Astrocyte (in vitro differentiated cells and primary cell): ENCODE data around the gene SLC29A3. TPM values are rescaled to one million over a fixed set of nuclear protein-coding genes. Genes with fewer than 3 reads are reported as not detected.

Source experiments
- DNase-seq: peaks from one replicate; pipeline ENCODE4 v3.0.0-alpha.2; 2010; ENCODE audit warnings: low read depth
- FAIRE-seq: peaks from 2 replicates; lab custom pipeline; 2011; peaks lifted over from hg19 to GRCh38; lab: Jason Lieb, UNC
- H2AFZ ChIP-seq: 2 replicates; pipeline ENCODE4 v1.6.0; 2012; ENCODE audit warnings: low read depth, low read length, inconsistent platforms
- H3K27ac ChIP-seq: 2 replicates; pipeline ENCODE4 v1.5.1; 2011; ENCODE audit warnings: low read depth, low read length, inconsistent platforms
- H3K27me3 ChIP-seq: 2 replicates; pipeline ENCODE4 v1.6.0; 2011; ENCODE audit warnings: low read length, inconsistent platforms; ENCODE audit not compliant: insufficient read depth
- H3K36me3 ChIP-seq: 2 replicates; pipeline ENCODE4 v1.5.1; 2011; ENCODE audit warnings: low read length, inconsistent platforms; ENCODE audit not compliant: insufficient read depth
- H3K4me1 ChIP-seq: 2 replicates; pipeline ENCODE4 v1.5.1; 2011; ENCODE audit warnings: low read length, inconsistent platforms; ENCODE audit not compliant: insufficient read depth
- H3K4me2 ChIP-seq: 2 replicates; pipeline ENCODE4 v1.6.0; 2012; ENCODE audit warnings: low read length, inconsistent platforms
- H3K4me3 ChIP-seq: 2 replicates; pipeline ENCODE4 v1.5.1; 2011; ENCODE audit warnings: low read depth, mild to moderate bottlenecking, low read length, inconsistent platforms; ENCODE audit not compliant: insufficient read depth
- H3K79me2 ChIP-seq: 2 replicates; pipeline ENCODE4 v1.6.0; 2012; ENCODE audit warnings: mild to moderate bottlenecking, low read length, inconsistent platforms; ENCODE audit not compliant: insufficient read depth
- H3K9ac ChIP-seq: 2 replicates; pipeline ENCODE4 v1.6.0; 2012; ENCODE audit warnings: mild to moderate bottlenecking, low read length, inconsistent platforms
- H3K9me3 ChIP-seq: 2 replicates; pipeline ENCODE4 v1.5.1; 2012; ENCODE audit warnings: low read depth, mild to moderate bottlenecking, low read length, inconsistent platforms; ENCODE audit not compliant: insufficient read depth
- H4K20me1 ChIP-seq: 2 replicates; pipeline ENCODE4 v1.6.0; 2012; ENCODE audit warnings: low read length, inconsistent platforms; ENCODE audit not compliant: insufficient read depth
- H3K27ac Mint-ChIP-seq: one replicate; pipeline ENCODE4 v1.8.0; 2021; ENCODE audit warnings: mild to moderate bottlenecking, mixed read lengths; ENCODE audit not compliant: unreplicated experiment
- H3K27me3 Mint-ChIP-seq: one replicate; pipeline ENCODE4 v1.8.0; 2021; ENCODE audit warnings: low read depth, mixed read lengths; ENCODE audit not compliant: unreplicated experiment
- H3K36me3 Mint-ChIP-seq: one replicate; pipeline ENCODE4 v1.8.0; 2021; ENCODE audit warnings: low read depth, mixed read lengths; ENCODE audit not compliant: unreplicated experiment
- H3K4me1 Mint-ChIP-seq: one replicate; pipeline ENCODE4 v1.8.0; 2021; ENCODE audit warnings: low read depth, mixed read lengths; ENCODE audit not compliant: unreplicated experiment
- H3K4me3 Mint-ChIP-seq: one replicate; pipeline ENCODE4 v1.8.0; 2021; ENCODE audit warnings: mild to moderate bottlenecking, moderate library complexity, mixed read lengths; ENCODE audit not compliant: unreplicated experiment
- H3K9me3 Mint-ChIP-seq: one replicate; pipeline ENCODE4 v1.8.0; 2021; ENCODE audit warnings: mild to moderate bottlenecking, mixed read lengths; ENCODE audit not compliant: unreplicated experiment
- EZH2 ChIP-seq: IDR thresholded peaks from 2 replicates; pipeline ENCODE4 v1.6.1; 2012; ENCODE audit warnings: mild to moderate bottlenecking, low read length, inconsistent platforms; ENCODE audit not compliant: insufficient read depth
- total RNA-seq: library from RNA; stranded (reverse); gene quantifications from 2 replicates; pipeline ENCODE4 v1.2.1, GENCODE V29; 2021
- TF ChIP-seq, protein P1 (sequence below): IDR thresholded peaks from 2 replicates; pipeline ENCODE4 v1.5.1; 2011; ENCODE audit warnings: low read depth, mild to moderate bottlenecking, inconsistent platforms, low read length, moderate library complexity; ENCODE audit not compliant: insufficient read depth

The SLC29A3 gene
- total RNA-seq, 1 donor from 2014 or later: 3.4 TPM

DNA sequence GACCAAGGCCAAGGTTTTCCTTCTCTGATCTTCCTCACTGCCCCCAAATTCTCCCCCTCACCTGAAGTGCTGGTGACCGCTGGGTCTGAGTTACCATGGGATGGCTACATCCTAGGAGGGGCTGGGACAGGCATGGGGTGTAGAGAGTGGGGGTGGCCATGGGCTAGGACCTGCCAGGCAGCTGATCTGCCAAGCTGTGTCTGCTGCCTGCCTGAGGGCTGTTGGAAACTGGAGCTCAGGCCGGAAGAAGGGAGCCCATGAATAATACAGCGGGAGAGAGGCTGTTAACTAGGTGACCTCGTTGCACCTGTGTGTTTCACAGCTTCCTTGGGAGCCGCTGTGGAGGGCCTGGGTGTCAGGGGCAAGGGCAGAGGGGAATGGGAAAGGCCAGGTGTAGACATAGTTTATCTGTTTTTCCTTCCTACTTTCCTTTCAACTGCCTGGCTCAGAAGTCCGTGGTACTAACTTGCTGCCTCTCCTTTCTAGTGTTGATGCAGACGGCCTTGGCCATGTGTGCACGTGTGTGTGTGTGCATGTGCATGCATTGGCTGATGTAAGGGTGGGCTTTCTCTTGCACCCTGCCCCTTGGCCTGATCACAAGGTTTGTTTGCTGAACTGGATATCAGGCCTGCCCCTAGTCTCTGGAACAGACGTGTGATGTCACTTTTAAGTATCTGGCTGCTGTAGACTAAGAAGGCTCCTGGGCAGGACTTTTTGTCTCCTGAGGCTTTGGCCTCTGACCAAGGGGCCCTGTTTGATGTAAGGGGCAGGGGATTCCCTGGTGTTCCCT, 89.6 kb downstream of the SLC29A3 start:
- Mint-ChIP-seq H3K27ac (no peak overlapping the region), H3K27me3 (peaks cover 47% of the 10 kb centered on the region), H3K4me1 (peaks cover 1% of the 10 kb centered on the region), H3K4me3 (no peak overlapping the region), H3K9me3 (peaks cover 7% of the 10 kb centered on the region), H3K36me3 (no peaks in the 10 kb centered on the region)
- Histone ChIP-seq H3K9ac (no peak overlapping the region), H4K20me1 (no peaks in the 10 kb centered on the region), H3K4me1 (no peaks in the 10 kb centered on the region), H2AFZ (no peak overlapping the region), H3K36me3 (no peaks in the 10 kb centered on the region), H3K27ac (no peak overlapping the region), H3K9me3 (no peaks in the 10 kb centered on the region), H3K4me2 (no peak overlapping the region), H3K79me2 (no peaks in the 10 kb centered on the region), H3K4me3 (no peak overlapping the region), H3K27me3 (peaks cover 29% of the 10 kb centered on the region)
- TF ChIP-seq, protein P1, sequence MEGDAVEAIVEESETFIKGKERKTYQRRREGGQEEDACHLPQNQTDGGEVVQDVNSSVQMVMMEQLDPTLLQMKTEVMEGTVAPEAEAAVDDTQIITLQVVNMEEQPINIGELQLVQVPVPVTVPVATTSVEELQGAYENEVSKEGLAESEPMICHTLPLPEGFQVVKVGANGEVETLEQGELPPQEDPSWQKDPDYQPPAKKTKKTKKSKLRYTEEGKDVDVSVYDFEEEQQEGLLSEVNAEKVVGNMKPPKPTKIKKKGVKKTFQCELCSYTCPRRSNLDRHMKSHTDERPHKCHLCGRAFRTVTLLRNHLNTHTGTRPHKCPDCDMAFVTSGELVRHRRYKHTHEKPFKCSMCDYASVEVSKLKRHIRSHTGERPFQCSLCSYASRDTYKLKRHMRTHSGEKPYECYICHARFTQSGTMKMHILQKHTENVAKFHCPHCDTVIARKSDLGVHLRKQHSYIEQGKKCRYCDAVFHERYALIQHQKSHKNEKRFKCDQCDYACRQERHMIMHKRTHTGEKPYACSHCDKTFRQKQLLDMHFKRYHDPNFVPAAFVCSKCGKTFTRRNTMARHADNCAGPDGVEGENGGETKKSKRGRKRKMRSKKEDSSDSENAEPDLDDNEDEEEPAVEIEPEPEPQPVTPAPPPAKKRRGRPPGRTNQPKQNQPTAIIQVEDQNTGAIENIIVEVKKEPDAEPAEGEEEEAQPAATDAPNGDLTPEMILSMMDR: no peak
- no peak for TF ChIP-seq EZH2
- FAIRE-seq (no peak), DNase-seq (no peak)

DNA sequence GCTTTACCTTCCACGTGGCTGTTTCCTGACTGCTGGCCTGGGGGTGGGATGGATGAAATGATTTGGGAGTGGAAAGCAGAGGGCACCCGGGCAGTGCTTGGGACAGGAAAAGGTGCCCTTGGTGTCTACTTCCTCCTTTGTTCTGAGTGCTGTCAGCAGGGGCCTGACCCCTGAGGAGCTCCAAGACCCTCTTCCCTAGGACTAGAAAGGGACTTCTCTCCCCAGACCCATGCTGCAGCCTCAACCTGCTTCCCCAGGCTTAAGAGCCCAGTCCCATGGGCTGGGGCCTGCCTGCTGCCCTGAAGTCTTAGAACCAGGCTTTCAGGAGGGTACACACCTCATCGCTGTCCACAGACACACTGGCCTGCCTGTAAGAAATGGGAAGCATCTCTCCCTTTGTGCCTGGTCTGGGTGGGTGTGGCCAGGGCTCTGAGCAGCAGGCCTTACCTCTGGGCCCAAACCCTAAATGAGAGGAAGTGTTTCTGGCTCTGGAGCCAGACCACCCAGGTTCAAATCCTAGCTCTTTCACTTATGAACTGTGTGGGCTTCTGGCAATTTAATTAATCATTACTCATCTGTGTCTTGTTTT, 90.6 kb downstream of the SLC29A3 start:
- Mint-ChIP-seq H3K4me1 (peaks cover 1% of the 10 kb centered on the region), H3K4me3 (no peak overlapping the region), H3K27me3 (peaks cover 47% of the 10 kb centered on the region), H3K9me3 (peaks cover 7% of the 10 kb centered on the region), H3K27ac (no peak overlapping the region), H3K36me3 (no peaks in the 10 kb centered on the region)
- Histone ChIP-seq H3K9me3 (no peaks in the 10 kb centered on the region), H3K79me2 (no peaks in the 10 kb centered on the region), H3K4me2 (no peak overlapping the region), H3K4me1 (no peaks in the 10 kb centered on the region), H3K27me3 (peaks cover 32% of the 10 kb centered on the region), H3K4me3 (no peak overlapping the region), H3K27ac (no peak overlapping the region), H4K20me1 (no peaks in the 10 kb centered on the region), H2AFZ (no peak overlapping the region), H3K36me3 (no peaks in the 10 kb centered on the region), H3K9ac (no peak overlapping the region)
- DNase-seq: no peak
- TF ChIP-seq EZH2: no peak
- TF ChIP-seq, protein P1: no peak
- FAIRE-seq: no peak

Other genes with a start within 250 kb of the SLC29A3 start
- 15.0 and 32.8 TPM in 2 replicates for gene UNC5B, start 106.7 kb upstream of the SLC29A3 start, total RNA-seq
- 0.17 TPM in 1 of 2 replicates, not detected in the other for gene CDH23, start 77.7 kb downstream of the SLC29A3 start, total RNA-seq